Rectal smooth muscle tissue (tissue), 1 donor: ENCODE measurements around the gene KCNIP4.

Experiments
- H3K27ac ChIP-seq: one replicate; pipeline ENCODE4 v1.7.0; 2013; ENCODE audit warnings: low read depth, low read length, inconsistent platforms
- H3K27me3 ChIP-seq: one replicate; pipeline ENCODE4 v1.7.0; 2013; ENCODE audit warnings: low read length; ENCODE audit not compliant: control insufficient read depth, insufficient read depth
- H3K36me3 ChIP-seq: one replicate; pipeline ENCODE4 v1.7.0; 2013; ENCODE audit warnings: low read length; ENCODE audit not compliant: control insufficient read depth, insufficient read depth
- H3K4me1 ChIP-seq: one replicate; pipeline ENCODE4 v1.7.0; 2013; ENCODE audit warnings: low read length; ENCODE audit not compliant: control insufficient read depth, insufficient read depth
- H3K4me3 ChIP-seq: one replicate; pipeline ENCODE4 v1.7.0; 2013; ENCODE audit warnings: low read length
- H3K9ac ChIP-seq: one replicate; pipeline ENCODE4 v1.7.0; 2013; ENCODE audit warnings: low read length

Gene KCNIP4

DNA sequence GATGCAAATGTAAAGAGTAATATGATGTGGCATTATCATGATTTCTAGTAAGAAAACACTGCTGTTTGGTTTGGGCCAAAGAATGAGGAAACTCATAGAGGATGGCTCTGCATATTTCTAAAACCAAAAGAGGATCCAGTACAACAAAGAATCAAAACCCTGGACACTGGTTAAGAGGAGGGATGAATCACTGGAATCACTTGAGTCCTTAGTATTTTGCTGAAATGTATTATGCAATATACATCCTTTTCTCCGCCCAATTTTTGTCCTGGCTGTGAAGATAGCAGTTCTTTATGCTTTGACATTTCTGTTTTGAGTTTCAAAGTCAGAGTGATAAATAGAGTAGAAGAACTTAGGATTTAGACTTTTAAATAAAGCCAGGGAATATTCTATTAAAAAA is 902.4 kb downstream of the KCNIP4 start:
- no peak overlapping the region for H3K9ac ChIP-seq

GRCh38 chr4:21045119-21045518 is 903.5 kb downstream of the KCNIP4 start:
- Histone ChIP-seq H3K9ac (no peak overlapping the region), H3K27ac (no peak overlapping the region), H3K4me1 (no peaks in the 10 kb centered on the region), H3K4me3 (no peak overlapping the region), H3K36me3 (no peaks in the 10 kb centered on the region), H3K27me3 (no peaks in the 10 kb centered on the region)

More for the DNA sequence above, 902.4 kb downstream of the KCNIP4 start:
- H3K4me3 ChIP-seq: no peak overlapping the region
- no peak overlapping the region for H3K27ac ChIP-seq
- H3K4me1 ChIP-seq: no peaks in the 10 kb centered on the region
- H3K27me3 ChIP-seq: no peaks in the 10 kb centered on the region
- H3K36me3 ChIP-seq: no peaks in the 10 kb centered on the region

GRCh38 chr4:21041708-21042107 is 906.9 kb downstream of the KCNIP4 start:
- no peak overlapping the region for H3K27ac ChIP-seq
- no peak overlapping the region for H3K4me3 ChIP-seq
- no peak overlapping the region for H3K9ac ChIP-seq
- no peaks in the 10 kb centered on the region for H3K36me3 ChIP-seq
- no peaks in the 10 kb centered on the region for H3K4me1 ChIP-seq
- H3K27me3 ChIP-seq: no peaks in the 10 kb centered on the region

DNA sequence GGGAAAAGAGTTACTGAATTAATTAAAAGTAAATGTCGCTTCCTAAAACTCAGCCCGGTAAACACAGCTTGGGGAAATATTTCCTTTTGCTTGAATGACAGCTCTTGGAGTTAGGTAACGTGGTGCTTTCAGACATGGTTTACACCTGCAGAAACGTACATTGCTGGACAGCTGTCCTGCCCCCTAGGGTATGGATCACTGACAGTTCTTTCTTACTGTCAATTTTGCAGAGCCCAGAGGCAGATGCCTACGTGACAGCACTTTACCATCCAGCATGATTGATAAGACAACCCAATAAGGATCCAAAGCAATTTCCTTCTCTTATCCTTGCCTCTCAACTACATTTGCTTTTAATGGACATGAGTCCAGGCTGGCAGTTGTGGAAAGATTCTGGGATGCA is 913.8 kb downstream of the KCNIP4 start:
- H3K27ac ChIP-seq: no peak overlapping the region
- no peaks in the 10 kb centered on the region for H3K27me3 ChIP-seq
- H3K36me3 ChIP-seq: no peaks in the 10 kb centered on the region
- no peak overlapping the region for H3K9ac ChIP-seq
- H3K4me3 ChIP-seq: no peak overlapping the region
- no peaks in the 10 kb centered on the region for H3K4me1 ChIP-seq

- no peak overlapping the region for H3K4me3 ChIP-seq
- H3K36me3 ChIP-seq: no peaks in the 10 kb centered on the region
- no peaks in the 10 kb centered on the region for H3K4me1 ChIP-seq
- no peak overlapping the region for H3K27ac ChIP-seq
- no peaks in the 10 kb centered on the region for H3K27me3 ChIP-seq
- no peak overlapping the region for H3K9ac ChIP-seq
These were observed 916.4 kb downstream of the KCNIP4 start for GRCh38 chr4:21032089-21032645.

DNA sequence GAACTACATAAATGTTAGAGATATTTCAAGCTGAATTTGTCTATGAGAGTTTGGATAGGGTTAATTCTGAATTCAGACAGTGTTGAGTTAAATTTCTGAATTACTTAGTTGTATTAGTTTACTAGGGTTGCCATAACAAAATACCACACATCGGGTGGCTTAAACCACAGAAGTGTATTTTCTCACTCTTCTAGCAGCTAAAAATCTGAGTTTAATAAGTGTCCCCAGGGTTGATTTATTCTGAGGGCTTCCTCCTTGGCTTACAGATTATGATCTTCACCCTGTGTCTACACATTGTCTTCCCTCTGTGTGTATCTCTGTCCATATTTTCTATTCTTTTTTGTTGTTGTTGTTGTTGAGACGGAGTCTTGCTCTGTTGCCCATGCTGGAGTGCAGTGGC is 929.8 kb downstream of the KCNIP4 start:
- Histone ChIP-seq H3K27me3 (no peaks in the 10 kb centered on the region), H3K27ac (no peak overlapping the region), H3K9ac (no peak overlapping the region), H3K4me1 (no peaks in the 10 kb centered on the region), H3K4me3 (no peak overlapping the region), H3K36me3 (no peaks in the 10 kb centered on the region)

DNA sequence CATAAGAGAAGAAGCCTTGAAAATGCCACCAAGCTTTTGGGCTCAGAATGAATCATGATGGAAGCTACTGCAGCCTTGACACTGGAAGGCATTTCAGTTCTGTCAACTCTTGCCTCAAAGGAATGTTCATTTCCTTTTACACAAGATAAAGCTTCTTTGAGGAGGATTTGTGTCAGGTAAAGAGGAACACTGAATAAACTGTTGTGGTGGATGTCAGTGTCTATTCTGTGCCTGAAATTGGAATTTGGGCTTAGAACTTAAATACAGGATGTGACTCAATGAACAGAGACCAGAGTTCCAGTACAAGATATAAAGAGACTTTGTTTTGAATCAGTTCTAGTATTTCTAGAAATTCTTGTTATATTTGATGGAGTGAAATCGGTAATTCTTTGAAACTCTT is 935.1 kb downstream of the KCNIP4 start:
- Histone ChIP-seq H3K27ac (no peak overlapping the region), H3K4me1 (no peaks in the 10 kb centered on the region), H3K27me3 (no peaks in the 10 kb centered on the region), H3K9ac (no peak overlapping the region), H3K36me3 (no peaks in the 10 kb centered on the region), H3K4me3 (no peak overlapping the region)

DNA sequence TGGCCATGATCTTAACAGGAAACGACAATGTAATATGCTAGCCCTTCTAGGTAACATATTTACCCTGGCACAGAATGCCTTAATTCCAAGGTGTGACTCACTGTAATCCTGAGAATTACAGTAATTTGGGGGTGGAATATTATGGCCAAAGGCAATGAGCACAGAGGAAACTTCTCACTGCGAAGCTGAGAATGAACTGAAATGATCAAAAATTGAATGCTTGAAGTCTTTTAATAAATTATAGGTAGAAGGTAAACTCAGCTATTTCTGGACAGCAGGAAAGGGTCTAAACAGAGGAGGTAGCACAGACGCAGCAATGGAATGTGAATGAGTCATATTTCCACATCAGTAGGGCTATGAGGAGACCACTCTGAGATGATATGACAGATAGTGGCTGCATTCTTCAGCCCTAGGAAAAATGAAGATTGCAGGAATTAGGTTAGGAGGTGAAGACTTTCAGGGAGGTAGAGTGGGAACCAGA is 935.7 kb downstream of the KCNIP4 start:
- Histone ChIP-seq H3K27me3 (no peaks in the 10 kb centered on the region), H3K36me3 (no peaks in the 10 kb centered on the region), H3K9ac (no peak overlapping the region), H3K4me1 (no peaks in the 10 kb centered on the region), H3K4me3 (no peak overlapping the region), H3K27ac (no peak overlapping the region)

- no peaks in the 10 kb centered on the region for H3K27me3 ChIP-seq
- no peaks in the 10 kb centered on the region for H3K4me1 ChIP-seq
- H3K9ac ChIP-seq: no peak overlapping the region
- no peaks in the 10 kb centered on the region for H3K36me3 ChIP-seq
- H3K4me3 ChIP-seq: no peak overlapping the region
- no peak overlapping the region for H3K27ac ChIP-seq
These were observed 937.5 kb downstream of the KCNIP4 start for GRCh38 chr4:21011106-21011505.

DNA sequence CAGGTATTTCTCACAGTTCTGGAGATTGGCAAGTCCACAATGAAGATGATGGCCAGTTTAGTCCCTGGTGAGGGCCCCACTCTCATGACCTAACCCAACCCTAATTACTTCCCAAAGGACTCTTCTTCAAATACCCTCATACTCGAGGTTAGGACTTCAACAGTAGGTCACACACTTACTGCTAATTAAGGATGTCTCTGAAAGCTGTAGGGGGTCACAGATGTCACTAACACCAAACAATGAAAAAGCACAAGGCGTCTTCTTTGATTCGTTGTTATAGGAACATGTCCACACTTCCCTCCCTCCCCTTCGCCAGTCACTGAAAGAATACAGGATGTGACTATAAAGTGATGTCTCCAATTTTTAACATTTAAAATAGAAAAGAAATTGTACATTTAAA is 938.6 kb downstream of the KCNIP4 start:
- Histone ChIP-seq H3K27me3 (no peaks in the 10 kb centered on the region), H3K9ac (no peak overlapping the region), H3K4me1 (no peaks in the 10 kb centered on the region), H3K4me3 (no peak overlapping the region), H3K36me3 (no peaks in the 10 kb centered on the region), H3K27ac (no peak overlapping the region)

DNA sequence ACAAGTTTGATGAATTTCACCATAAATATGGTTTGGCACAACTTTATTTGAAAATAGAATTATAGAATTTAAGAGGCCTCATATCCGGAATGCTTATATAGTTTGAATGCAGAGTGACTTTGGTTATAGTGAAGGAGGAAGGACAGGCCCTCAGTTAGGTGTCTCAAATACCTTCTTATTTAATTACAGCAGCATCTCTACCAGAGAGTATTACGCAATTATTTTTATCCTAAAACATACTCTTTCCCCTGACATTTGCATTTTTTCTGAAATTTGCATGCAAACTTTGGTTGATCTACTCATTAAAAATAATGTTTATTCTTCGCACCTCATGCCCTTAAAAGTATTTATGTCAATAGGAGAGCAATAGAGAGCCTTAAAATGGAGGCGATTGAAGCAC is 942.9 kb downstream of the KCNIP4 start:
- H3K36me3 ChIP-seq: no peaks in the 10 kb centered on the region
- H3K4me1 ChIP-seq: peaks cover 3% of the 10 kb centered on the region
- no peak overlapping the region for H3K9ac ChIP-seq

GRCh38 chr4:21002976-21003375 is 945.6 kb downstream of the KCNIP4 start:
- Histone ChIP-seq H3K4me3 (no peak overlapping the region), H3K4me1 (peaks cover 3% of the 10 kb centered on the region), H3K27ac (no peak overlapping the region), H3K36me3 (no peaks in the 10 kb centered on the region), H3K27me3 (no peaks in the 10 kb centered on the region), H3K9ac (no peak overlapping the region)

More for the DNA sequence above, 942.9 kb downstream of the KCNIP4 start:
- H3K27me3 ChIP-seq: no peaks in the 10 kb centered on the region
- no peak overlapping the region for H3K27ac ChIP-seq
- no peak overlapping the region for H3K4me3 ChIP-seq

DNA sequence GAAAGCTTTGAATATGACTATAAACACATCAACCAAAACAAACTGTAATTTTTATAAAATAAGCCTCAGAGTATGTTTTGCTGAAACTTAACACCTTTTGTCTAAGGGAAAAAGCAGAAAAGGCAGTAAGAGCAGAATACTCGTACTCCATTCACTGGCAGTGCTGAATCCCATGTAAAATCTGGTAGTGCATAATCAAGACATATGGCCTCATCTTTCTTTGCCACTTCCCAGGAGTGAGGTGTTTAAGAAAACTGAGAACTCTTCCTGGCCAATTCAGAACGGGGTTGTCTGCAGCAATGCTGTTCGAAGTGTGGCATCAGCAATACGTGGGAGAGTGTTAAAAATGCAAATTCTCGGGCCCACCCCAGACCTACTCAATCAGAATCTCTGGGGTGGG is 946.3 kb downstream of the KCNIP4 start:
- Histone ChIP-seq H3K9ac (no peak overlapping the region), H3K4me1 (peaks cover 3% of the 10 kb centered on the region), H3K27me3 (no peaks in the 10 kb centered on the region), H3K4me3 (no peak overlapping the region), H3K27ac (no peak overlapping the region), H3K36me3 (no peaks in the 10 kb centered on the region)
